HG03354 (cell line): ENCODE results near the gene SDHAF3.

Source experiments
- ATAC-seq: cut with Tn5 transposase; IDR thresholded peaks from one replicate; pipeline ENCODE4 v1.9.1; 2021; ENCODE audit warnings: mild to moderate bottlenecking; ENCODE audit not compliant: unreplicated experiment, poor library complexity, severe bottlenecking

SDHAF3 gene

GRCh38 chr7:97200018-97200417 is 82.5 kb downstream of the SDHAF3 start:
- ATAC-seq: no peak

GRCh38 chr7:97203957-97204356 is 86.5 kb downstream of the SDHAF3 start:
- ATAC-seq: no peak

GRCh38 chr7:97204821-97205220 is 87.3 kb downstream of the SDHAF3 start:
- no peak for ATAC-seq

DNA sequence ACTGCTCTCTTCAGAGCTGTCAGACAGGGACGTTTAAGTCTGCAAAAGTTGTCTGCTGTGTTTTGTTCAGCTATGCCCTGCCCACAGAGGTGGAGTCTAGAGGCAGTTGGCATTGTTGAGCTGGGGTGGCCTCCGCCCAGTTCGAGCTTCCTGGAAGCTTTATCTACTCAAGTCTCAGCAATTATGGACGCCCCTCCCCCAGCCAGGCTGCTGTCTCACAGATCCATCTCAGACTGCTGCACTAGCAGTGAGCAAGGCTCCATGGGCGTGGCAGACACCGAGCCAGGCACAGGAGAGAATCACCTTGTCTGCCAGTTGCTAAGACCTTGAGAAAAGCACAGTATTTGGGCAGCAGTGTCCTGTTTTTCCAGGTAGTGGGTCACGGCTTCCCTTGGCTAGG is 98.1 kb downstream of the SDHAF3 start:
- no peak for ATAC-seq

DNA sequence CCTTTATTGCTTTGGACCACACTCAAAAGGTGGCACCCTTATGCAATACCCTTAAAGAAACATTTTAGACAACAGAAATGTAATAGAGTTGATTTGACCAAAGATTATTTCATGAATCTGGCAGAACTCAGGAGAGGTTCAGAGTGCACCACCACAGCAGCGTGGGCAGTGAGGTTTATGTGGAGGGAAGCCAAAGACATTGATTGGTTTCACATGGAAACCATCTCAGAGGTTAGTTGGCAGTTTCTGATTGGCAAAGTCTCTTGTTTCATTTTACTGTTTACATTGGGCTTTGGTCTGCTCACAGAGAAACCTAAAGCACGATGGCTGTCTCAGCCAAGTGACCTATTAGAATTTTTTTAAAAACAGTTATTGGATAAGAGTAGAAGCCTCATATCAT is 101.3 kb downstream of the SDHAF3 start:
- no peak for ATAC-seq

DNA sequence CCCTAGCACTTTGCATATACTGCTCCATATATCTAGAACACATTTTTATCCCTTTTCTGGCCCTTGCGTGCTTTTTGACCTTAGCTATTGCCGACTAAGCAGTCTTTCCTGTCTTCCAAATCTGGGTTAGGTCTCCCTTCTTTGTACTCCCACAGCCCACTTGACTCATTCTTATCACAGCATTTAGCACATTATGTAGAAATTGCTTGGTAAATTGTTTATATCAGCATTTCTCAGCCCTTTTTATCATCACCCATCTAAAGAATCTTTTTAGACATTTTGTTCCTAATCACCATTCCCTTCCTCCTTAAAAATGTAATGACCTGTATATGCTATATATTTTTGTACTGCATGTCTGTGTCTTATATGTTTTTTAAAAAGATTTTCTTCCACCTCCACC is 101.7 kb downstream of the SDHAF3 start:
- ATAC-seq: no peak

DNA sequence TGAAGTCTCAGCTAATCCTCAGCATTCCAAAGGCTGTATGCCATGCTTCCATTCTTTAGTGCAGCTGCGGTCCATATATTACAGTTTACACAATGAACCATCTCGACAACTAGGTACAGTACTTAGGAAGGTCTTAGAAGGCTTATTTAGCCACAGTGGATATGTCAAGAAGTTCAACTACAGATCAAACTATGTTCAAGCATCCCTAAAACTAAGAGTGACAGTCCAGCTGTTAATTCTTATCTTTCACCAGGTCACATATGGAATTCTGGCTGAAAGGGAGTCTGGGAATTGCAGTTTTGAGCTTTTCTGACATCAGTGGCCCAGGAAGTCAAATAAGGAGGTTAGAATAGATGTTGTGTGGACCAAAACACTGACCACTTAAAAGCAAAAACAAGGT is 106.8 kb downstream of the SDHAF3 start:
- ATAC-seq: no peak

GRCh38 chr7:97226541-97226940 is 109.0 kb downstream of the SDHAF3 start:
- peak; percentile 98 for ATAC-seq
